ENCODE data around the gene AAK1.

The AAK1 gene

GRCh38 chr2:69471793-69472192 lies 171.7 kb downstream of the AAK1 start:
- TF ChIP-seq, protein P1, sequence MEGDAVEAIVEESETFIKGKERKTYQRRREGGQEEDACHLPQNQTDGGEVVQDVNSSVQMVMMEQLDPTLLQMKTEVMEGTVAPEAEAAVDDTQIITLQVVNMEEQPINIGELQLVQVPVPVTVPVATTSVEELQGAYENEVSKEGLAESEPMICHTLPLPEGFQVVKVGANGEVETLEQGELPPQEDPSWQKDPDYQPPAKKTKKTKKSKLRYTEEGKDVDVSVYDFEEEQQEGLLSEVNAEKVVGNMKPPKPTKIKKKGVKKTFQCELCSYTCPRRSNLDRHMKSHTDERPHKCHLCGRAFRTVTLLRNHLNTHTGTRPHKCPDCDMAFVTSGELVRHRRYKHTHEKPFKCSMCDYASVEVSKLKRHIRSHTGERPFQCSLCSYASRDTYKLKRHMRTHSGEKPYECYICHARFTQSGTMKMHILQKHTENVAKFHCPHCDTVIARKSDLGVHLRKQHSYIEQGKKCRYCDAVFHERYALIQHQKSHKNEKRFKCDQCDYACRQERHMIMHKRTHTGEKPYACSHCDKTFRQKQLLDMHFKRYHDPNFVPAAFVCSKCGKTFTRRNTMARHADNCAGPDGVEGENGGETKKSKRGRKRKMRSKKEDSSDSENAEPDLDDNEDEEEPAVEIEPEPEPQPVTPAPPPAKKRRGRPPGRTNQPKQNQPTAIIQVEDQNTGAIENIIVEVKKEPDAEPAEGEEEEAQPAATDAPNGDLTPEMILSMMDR (conservative IDR thresholded peaks at IDR 0.05; ENCODE audit: control insufficient read depth, insufficient read depth, low read depth, low read length): no peak
- no peak for DNase-seq (ENCODE audit: low read depth)
- H3K4me3 ChIP-seq (ENCODE audit: control insufficient read depth, low read depth, low read length): no peak overlapping the region

- DNase-seq (ENCODE audit: low read depth): no peak
- TF ChIP-seq, protein P1 (conservative IDR thresholded peaks at IDR 0.05; ENCODE audit: control insufficient read depth, insufficient read depth, low read depth, low read length): no peak
- H3K4me3 ChIP-seq (ENCODE audit: control insufficient read depth, low read depth, low read length): no peak overlapping the region
Measured at GRCh38 chr2:69470911-69471310, 172.6 kb downstream of the AAK1 start.

DNA sequence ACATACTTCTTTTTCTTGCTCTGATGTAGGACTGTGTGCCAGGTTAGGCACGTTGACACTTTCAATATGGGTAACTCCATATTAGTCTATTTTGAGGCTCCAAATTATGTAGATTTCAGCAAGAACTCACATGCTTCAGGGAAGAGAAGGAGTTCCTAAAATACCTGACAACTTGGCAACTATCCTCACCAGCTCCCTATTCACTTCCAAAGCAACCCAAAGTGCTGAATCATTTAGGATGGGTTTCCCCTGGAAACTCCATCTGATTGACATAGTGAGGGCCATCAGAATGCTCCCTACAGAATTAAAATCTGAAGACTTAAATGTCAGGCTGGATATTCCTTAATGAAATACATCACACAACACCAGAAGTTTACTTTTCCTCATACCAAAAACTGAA lies 173.8 kb downstream of the AAK1 start:
- no peak overlapping the region for H3K4me3 ChIP-seq (ENCODE audit: control insufficient read depth, low read depth, low read length)
- DNase-seq (ENCODE audit: low read depth): no peak
- TF ChIP-seq, protein P1 (conservative IDR thresholded peaks at IDR 0.05; ENCODE audit: control insufficient read depth, insufficient read depth, low read depth, low read length): no peak

GRCh38 chr2:69469375-69469774 lies 174.2 kb downstream of the AAK1 start:
- no peak overlapping the region for H3K4me3 ChIP-seq (ENCODE audit: control insufficient read depth, low read depth, low read length)
- DNase-seq (ENCODE audit: low read depth): no peak
- TF ChIP-seq, protein P1 (conservative IDR thresholded peaks at IDR 0.05; ENCODE audit: control insufficient read depth, insufficient read depth, low read depth, low read length): no peak

DNA sequence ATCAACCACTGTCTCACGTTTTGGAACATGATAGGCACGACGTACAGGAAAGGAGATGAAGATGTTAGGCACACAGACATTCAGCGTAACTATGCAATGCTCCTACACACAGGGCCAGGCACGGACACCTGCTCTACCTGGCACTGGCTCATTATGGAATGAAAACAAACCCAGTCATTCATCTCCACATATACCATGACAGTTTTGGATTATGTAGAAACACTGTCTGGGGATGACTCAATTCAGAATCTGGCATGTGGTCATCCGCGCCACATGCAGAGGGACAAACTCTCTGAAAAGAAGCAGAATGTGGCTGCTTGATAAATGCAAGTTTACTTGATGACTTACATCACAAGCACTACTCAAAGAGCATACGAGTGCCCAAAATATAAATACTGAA lies 176.8 kb downstream of the AAK1 start:
- TF ChIP-seq, protein P1 (conservative IDR thresholded peaks at IDR 0.05; ENCODE audit: control insufficient read depth, insufficient read depth, low read depth, low read length): no peak
- no peak overlapping the region for H3K4me3 ChIP-seq (ENCODE audit: control insufficient read depth, low read depth, low read length)
- peak; percentile 26 for DNase-seq (ENCODE audit: low read depth)

DNA sequence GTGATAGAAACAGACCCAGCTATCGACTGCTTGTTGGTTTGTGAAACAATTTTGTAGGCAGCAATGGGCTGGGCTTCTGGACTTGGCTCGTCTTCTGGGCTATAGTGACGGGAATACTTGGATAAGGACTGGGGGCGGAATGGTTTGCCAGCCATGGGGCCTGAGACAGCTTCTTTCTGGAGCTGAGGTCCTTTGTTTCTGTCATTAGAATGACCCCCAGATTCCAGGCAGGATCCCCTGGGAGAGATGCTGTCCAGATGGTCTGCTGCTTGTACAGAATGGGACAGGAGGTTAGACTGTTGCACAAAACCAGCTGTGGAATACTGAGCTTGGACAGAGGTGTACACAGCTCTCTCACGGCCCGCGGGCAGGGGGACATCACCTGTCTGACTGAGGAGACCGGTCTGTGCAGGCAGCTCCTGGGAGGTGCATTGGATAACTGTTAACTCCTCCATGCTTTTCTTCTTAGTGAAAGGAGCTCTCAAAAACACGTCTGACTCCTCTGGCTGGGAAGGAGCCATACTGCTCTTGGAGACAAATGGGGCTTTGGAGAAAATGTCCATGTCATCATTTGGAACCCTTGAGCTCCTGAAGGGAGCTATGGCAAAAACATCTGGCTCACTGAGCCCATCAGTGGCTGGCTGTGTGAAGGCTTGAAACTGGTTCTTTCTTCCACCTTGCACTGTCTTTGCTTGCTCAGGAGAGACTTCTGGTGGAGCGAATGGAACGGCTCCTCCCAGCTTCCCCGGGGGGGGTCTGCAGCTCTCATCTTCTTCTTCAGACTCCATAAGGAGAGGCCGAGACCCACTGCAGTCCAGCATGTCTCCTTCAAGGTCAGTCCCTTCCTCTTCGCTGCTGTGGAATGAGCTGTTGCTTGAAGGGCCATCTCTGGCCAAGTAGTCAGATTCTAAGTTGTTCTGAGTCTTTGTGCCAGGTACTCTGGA lies 177.8 kb downstream of the AAK1 start:
- no peak overlapping the region for H3K4me3 ChIP-seq (ENCODE audit: control insufficient read depth, low read depth, low read length)
- TF ChIP-seq, protein P1 (conservative IDR thresholded peaks at IDR 0.05; ENCODE audit: control insufficient read depth, insufficient read depth, low read depth, low read length): no peak
- peak; percentile 11 for DNase-seq (ENCODE audit: low read depth)

Measured in fibroblast of mammary gland (primary cell).